ENCODE results near the gene HOXD3.

Gene HOXD3

GRCh38 chr2:176170602-176171305, 13.6 kb downstream of the HOXD3 start:
- no peaks in the 10 kb centered on the region for H4K20me1 ChIP-seq (ENCODE audit: insufficient read depth, low read length)
- no peaks in the 10 kb centered on the region for H3K79me2 ChIP-seq (ENCODE audit: insufficient read depth, low read length)
- no peaks in the 10 kb centered on the region for H3K4me1 ChIP-seq (ENCODE audit: insufficient read depth, low read length)
- ATAC-seq (ENCODE audit: insufficient read depth, low read depth) (no peak), DNase-seq (no peak)
- H2AFZ ChIP-seq (ENCODE audit: low read depth, low read length) = no peak overlapping the region
- H3K27me3 ChIP-seq (ENCODE audit: insufficient read depth, low read length, poor library complexity) = peaks cover 12% of the 10 kb centered on the region
- H3K4me2 ChIP-seq (ENCODE audit: insufficient read depth, low read length) = no peak overlapping the region
- H3K27ac ChIP-seq (ENCODE audit: low read length) = no peak overlapping the region
- no peak overlapping the region for H3K4me3 ChIP-seq (ENCODE audit: low read depth in 1 of 2, low read length in 2 of 2)
- TF ChIP-seq CTCF (IDR thresholded peaks at IDR 0.05; ENCODE audit: borderline replicate concordance, extremely low read depth, low read length, poor library complexity, severe bottlenecking) (no peak), EZH2 (IDR thresholded peaks at IDR 0.05; ENCODE audit: borderline replicate concordance, low read depth, low read length, severe bottlenecking) (no peak)
- no peaks in the 10 kb centered on the region for H3K36me3 ChIP-seq (ENCODE audit: insufficient read depth, low read length)
- H3K9me3 ChIP-seq (ENCODE audit: insufficient read depth, low read length, severe bottlenecking) = no peaks in the 10 kb centered on the region
- no peak overlapping the region for H3K9ac ChIP-seq (ENCODE audit: low read depth, low read length)

GRCh38 chr2:176171351-176172006, 14.4 kb downstream of the HOXD3 start:
- no peak overlapping the region for H3K9ac ChIP-seq (ENCODE audit: low read depth, low read length)
- no peaks in the 10 kb centered on the region for H4K20me1 ChIP-seq (ENCODE audit: insufficient read depth, low read length)
- TF ChIP-seq EZH2 (IDR thresholded peaks at IDR 0.05; ENCODE audit: borderline replicate concordance, low read depth, low read length, severe bottlenecking) (no peak), CTCF (IDR thresholded peaks at IDR 0.05; ENCODE audit: borderline replicate concordance, extremely low read depth, low read length, poor library complexity, severe bottlenecking) (no peak)
- H2AFZ ChIP-seq (ENCODE audit: low read depth, low read length) = no peak overlapping the region
- no peaks in the 10 kb centered on the region for H3K36me3 ChIP-seq (ENCODE audit: insufficient read depth, low read length)
- H3K27me3 ChIP-seq (ENCODE audit: insufficient read depth, low read length, poor library complexity) = peaks cover 9% of the 10 kb centered on the region
- H3K4me1 ChIP-seq (ENCODE audit: insufficient read depth, low read length) = no peaks in the 10 kb centered on the region
- ATAC-seq (ENCODE audit: insufficient read depth, low read depth) = no peak
- H3K4me2 ChIP-seq (ENCODE audit: insufficient read depth, low read length) = no peak overlapping the region
- no peak for DNase-seq
- H3K9me3 ChIP-seq (ENCODE audit: insufficient read depth, low read length, severe bottlenecking) = no peaks in the 10 kb centered on the region
- no peak overlapping the region for H3K27ac ChIP-seq (ENCODE audit: low read length)
- no peaks in the 10 kb centered on the region for H3K79me2 ChIP-seq (ENCODE audit: insufficient read depth, low read length)
- no peak overlapping the region for H3K4me3 ChIP-seq (ENCODE audit: low read depth in 1 of 2, low read length in 2 of 2)

- Histone ChIP-seq H3K36me3 (ENCODE audit: insufficient read depth, low read length) (no peaks in the 10 kb centered on the region), H3K9ac (ENCODE audit: low read depth, low read length) (no peak overlapping the region), H2AFZ (ENCODE audit: low read depth, low read length) (no peak overlapping the region), H3K27ac (ENCODE audit: low read length) (no peak overlapping the region), H3K4me2 (ENCODE audit: insufficient read depth, low read length) (no peak overlapping the region), H3K27me3 (ENCODE audit: insufficient read depth, low read length, poor library complexity) (peaks cover 11% of the 10 kb centered on the region), H3K4me3 (ENCODE audit: low read depth in 1 of 2, low read length in 2 of 2) (no peak overlapping the region), H4K20me1 (ENCODE audit: insufficient read depth, low read length) (no peaks in the 10 kb centered on the region), H3K79me2 (ENCODE audit: insufficient read depth, low read length) (no peaks in the 10 kb centered on the region), H3K9me3 (ENCODE audit: insufficient read depth, low read length, severe bottlenecking) (no peaks in the 10 kb centered on the region), H3K4me1 (ENCODE audit: insufficient read depth, low read length) (no peaks in the 10 kb centered on the region)
- DNase-seq = no peak
- no peak for ATAC-seq (ENCODE audit: insufficient read depth, low read depth)
- TF ChIP-seq EZH2 (IDR thresholded peaks at IDR 0.05; ENCODE audit: borderline replicate concordance, low read depth, low read length, severe bottlenecking) = no peak
- no peak for TF ChIP-seq CTCF (IDR thresholded peaks at IDR 0.05; ENCODE audit: borderline replicate concordance, extremely low read depth, low read length, poor library complexity, severe bottlenecking)
Observed at GRCh38 chr2:176172007-176172894, 15.1 kb downstream of the HOXD3 start.
